ENCODE data around the gene DOCK10.
"Not testable (repeated sequence)": the region's sequence is repeated elsewhere in the genome, so short reads cannot be mapped to it uniquely, and the experiment has no call there.

The DOCK10 gene

DNA sequence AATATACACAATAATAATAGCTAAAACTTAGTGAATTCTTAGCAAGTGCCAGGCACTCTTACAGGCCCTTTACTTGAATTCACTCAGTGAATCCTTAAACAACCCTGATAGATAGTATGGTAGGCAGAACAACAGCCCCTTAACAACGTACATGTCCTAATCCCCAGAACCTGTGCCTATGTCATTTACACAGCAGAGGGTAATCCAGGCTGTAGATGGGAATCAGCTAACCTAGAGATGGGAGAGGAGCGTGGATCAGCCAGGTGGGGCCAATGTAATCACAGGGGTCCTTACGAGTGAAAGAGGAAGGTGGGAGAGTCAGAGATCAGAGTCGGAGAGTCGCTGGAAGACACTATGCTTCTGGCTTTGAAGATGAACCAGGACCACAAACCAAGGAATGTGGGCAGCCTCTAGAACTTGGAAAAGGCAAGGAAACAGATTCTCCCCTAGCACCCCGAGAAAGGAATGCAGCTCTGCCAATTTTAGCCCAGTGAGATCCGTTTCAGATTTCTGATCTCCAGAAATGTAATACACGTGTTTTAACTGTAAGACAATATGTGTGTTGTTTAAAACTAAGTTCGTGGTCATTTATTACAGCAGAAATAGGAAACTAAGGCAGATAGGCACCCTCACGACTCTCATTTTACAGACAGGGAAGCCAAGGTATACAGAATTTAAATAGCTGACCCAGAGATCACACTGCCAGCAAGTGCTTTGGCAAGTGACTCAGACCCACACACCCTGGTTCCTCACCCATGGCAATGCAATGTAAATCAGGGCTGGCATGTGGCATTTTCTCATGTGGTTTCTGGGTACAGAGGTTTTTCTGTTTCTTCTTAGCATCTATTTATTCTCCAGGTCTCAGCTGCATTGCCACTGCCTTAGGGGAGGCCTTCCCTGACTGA, 68.9 kb downstream of the DOCK10 start:
- DNase-seq, result no peak

GRCh38 chr2:224971214-224971613, 71.1 kb downstream of the DOCK10 start:
- DNase-seq, result peak; percentile 74

GRCh38 chr2:224970311-224970710, 72.0 kb downstream of the DOCK10 start:
- DNase-seq, result no peak

DNA sequence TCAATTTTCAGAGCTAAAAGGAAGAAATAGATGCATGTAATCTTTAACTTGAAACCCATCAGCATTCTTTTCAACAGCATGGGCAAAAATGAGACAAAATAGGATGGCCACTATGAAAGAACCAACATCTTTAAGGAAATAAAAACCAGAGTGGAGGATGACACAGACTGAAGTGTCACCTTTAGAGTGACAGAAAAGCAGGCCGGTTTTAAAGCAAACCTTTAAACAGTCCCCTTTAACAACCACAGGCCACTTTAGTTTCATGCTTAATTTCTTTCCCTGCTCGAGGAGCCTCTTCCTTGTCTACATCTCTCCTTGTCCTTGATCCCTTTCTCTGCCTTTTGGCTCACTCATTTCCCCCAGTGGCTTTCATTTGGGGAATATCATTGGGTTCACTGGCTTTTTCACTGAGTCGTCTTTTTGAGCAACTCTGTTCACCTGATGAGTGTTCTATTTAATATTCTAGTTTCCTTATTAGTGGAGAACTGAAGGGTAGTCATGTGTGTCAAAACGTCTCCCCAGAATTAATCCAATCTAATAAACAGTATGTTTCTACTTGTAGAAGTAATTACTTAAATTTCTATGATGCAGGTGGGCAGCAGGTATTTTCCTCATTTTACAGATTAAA, 72.5 kb downstream of the DOCK10 start:
- no peak for DNase-seq

GRCh38 chr2:224969095-224969494, 73.2 kb downstream of the DOCK10 start:
- DNase-seq, result no peak

DNA sequence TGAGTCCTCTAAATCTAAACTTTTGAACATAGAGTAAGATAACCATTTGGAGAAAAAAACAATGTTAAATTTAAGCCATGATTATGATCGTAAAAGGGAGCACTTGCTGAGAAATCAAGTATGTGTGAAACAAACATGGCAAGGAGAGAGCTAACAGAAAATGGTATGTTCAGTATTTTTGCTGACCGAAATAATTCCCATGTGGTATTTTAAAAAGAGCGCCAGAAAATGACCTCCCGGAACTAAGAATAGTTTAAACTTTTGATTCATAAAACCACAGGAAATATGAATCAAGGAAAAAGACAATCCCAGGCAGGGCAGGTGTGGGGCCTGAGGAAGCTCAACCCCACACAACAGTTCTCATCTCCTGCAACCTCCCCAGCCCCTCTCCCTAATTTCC, 74.2 kb downstream of the DOCK10 start:
- no peak for DNase-seq

GRCh38 chr2:224966613-224967012, 75.7 kb downstream of the DOCK10 start:
- no peak for DNase-seq

- no peak for DNase-seq
Measured at GRCh38 chr2:224959556-224959955, 82.7 kb downstream of the DOCK10 start.

GRCh38 chr2:224958873-224959272, 83.4 kb downstream of the DOCK10 start:
- no peak for DNase-seq

GRCh38 chr2:224958462-224958857, 83.8 kb downstream of the DOCK10 start:
- DNase-seq, result no peak

GRCh38 chr2:224957540-224958461, 84.5 kb downstream of the DOCK10 start:
- no peak for DNase-seq

DNA sequence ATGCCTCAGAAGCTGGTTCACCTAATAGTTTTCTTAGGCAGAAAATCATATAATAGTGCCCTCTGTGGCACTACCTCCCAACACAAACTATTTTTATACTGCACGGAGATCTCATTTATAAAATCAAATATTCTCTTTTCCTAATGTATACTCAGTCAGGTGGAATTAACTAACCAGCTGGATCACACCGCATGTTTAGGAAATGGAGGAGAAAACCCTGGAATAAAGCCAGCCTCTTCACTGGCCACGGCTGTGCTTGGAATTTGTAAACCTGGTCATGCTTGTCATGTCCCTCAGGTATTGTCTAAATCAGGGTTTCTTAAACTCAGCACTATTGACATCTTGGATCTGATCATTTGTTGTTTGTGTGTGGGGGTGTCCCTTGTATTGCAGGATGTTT, 85.6 kb downstream of the DOCK10 start:
- no peak for DNase-seq

GRCh38 chr2:224954980-224955379, 87.3 kb downstream of the DOCK10 start:
- DNase-seq, result peak; percentile 32

DNA sequence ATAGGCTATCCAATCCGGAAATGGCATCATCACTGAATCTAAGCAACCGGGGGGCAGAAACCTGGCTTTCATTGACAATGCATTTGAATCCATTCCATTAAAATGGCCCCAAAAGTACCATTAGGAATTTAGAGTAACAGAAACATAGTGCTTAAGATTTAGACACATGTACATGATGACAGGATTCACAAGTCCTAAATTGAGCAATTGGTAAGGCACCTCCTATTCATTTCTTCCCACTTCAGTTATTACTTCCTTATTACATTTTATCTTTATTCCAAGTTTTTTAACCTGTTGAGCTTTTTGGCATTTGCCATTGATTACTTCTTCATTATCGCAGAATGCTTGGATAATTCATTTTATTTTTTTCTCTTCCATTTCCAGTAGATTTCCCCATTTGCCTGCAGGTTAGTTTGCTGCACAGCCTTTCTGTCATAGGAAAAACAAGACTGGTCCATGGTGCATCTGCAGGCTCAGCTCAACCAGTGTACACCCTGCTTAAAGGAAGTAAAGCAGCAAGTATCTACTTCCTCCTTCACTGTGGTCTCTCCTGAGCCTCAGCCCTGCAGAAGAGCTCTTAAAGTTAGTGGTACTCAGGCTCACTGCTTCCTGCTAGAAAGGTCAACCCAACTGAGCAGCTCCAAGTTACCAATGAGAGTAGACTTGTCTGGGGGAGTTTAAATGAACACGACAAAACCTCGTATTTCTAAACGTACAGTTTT, 89.2 kb downstream of the DOCK10 start:
- no peak for DNase-seq

GRCh38 chr2:224951723-224952481, 90.4 kb downstream of the DOCK10 start:
- DNase-seq, result no peak

DNA sequence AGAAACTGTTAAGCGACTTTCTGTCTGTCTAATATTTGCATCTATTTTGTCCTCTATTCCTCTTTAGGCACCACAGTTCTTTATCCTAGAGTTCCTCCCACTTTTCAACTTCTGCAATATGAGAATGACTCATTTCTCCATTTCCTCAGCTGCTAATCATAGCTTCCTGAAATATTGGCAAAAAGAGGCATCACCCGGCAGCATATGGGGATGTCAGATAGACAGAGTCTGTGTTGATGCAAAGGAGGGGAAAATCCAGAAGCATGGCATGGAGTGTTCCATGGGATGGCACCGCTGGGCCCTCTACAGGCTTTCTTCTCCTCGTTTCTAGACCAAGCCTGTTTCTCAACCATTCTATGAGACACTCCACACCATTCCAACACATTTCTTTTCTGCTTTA, 93.4 kb downstream of the DOCK10 start:
- DNase-seq, result no peak

- DNase-seq, result no peak
Measured at GRCh38 chr2:224948005-224948404, 94.3 kb downstream of the DOCK10 start.

DNA sequence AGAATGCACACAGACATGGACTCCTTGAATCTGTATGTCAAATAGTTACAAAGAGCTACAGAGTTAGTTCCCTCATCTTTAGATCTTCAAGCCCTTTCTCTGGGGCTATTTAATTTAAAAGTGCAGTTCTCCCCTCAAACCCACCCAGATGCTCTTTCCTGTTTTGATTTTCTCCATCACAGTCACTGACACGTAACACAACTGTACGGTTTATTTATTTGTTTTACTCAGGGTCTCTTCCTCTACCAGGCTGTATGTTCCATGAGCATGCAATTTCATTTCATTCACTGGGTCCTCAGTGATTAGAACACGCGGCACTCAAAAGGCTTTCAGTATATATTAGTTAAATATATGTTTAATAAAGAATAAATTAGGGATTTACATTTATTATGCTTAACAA, 94.7 kb downstream of the DOCK10 start:
- no peak for DNase-seq

GRCh38 chr2:224946895-224947294, 95.4 kb downstream of the DOCK10 start:
- no peak for DNase-seq

GRCh38 chr2:224944707-224945547, 97.3 kb downstream of the DOCK10 start:
- DNase-seq, result no peak

DNA sequence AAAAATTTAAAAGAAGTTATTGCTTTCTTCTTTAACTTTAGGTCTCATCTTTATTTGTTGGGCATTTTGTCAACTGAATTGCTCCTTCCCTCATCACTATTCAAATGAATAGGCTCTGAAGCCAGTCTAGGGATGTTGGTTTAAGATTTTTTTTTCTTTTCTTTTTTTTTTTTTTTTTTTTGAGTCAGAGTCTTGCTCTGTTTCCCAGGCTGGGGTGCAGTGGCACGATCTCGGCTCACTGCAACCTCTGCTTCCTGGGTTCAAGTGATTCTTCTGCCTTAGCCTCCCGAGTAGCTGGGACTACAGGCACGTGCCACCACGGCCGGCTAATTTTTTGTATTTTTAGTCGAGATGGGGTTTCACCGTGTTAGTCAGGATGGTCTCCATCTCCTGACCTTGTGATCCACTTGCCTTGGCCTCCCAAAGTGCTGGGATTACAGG, 98.6 kb downstream of the DOCK10 start:
- not testable (repeated sequence) for DNase-seq

Measured in NCI-H146 (cell line).